Astrocyte (in vitro differentiated cells and primary cell): ENCODE data around the gene ARMC9.

Experiments used
- CTCF ChIP-seq: IDR thresholded peaks from 2 replicates; pipeline ENCODE4 v1.5.1; 2011; ENCODE audit warnings: low read depth, mild to moderate bottlenecking, inconsistent platforms, low read length, moderate library complexity; ENCODE audit not compliant: insufficient read depth
- EZH2 ChIP-seq: IDR thresholded peaks from 2 replicates; pipeline ENCODE4 v1.6.1; 2012; ENCODE audit warnings: mild to moderate bottlenecking, low read length, inconsistent platforms; ENCODE audit not compliant: insufficient read depth

GRCh38 chr2:231221761-231222160, 23.3 kb downstream of the ARMC9 start:
- TF ChIP-seq CTCF (no peak), EZH2 (no peak)
